WTC11 (cell line): ENCODE measurements around the gene HES2. TPM values are rescaled to one million over a fixed set of nuclear protein-coding genes. Genes with fewer than 3 reads are reported as not detected.

Experiments used
- ATAC-seq: fragments of 200-7000 bp; cut with Tn5 transposase; 2 replicates; pipeline ENCODE4 v1.10.0; 2021; ENCODE audit warnings: mild to moderate bottlenecking, moderate library complexity
- CTCF ChIA-PET: fragments of 300-600 bp; sonication (Branson Sonifier 250); formaldehyde crosslinking; loops from one replicate; lab custom pipeline; 2021; ENCODE audit warnings: antibody characterized with exemption; lab: Charles Lee
- POLR2A ChIA-PET: fragments of 350-600 bp; sonication (Branson Sonifier 250); formaldehyde crosslinking; loops from one replicate; lab custom pipeline; 2021; ENCODE audit warnings: antibody characterized with exemption; lab: Charles Lee
- DNase-seq: peaks from one replicate; pipeline ENCODE4 v3.0.0; 2021; ENCODE audit warnings: low spot score
- H3K27ac Mint-ChIP-seq: 2 replicates; pipeline ENCODE4 v1.8.0; 2021; ENCODE audit warnings: mixed read lengths
- H3K27me3 Mint-ChIP-seq: 2 replicates; pipeline ENCODE4 v1.8.0; 2021; ENCODE audit warnings: low read depth, mild to moderate bottlenecking, moderate library complexity, mixed read lengths
- H3K36me3 Mint-ChIP-seq: 2 replicates; pipeline ENCODE4 v1.8.0; 2021; ENCODE audit warnings: mixed read lengths
- H3K4me1 Mint-ChIP-seq: 2 replicates; pipeline ENCODE4 v1.8.0; 2022; ENCODE audit warnings: mixed read lengths
- H3K4me3 Mint-ChIP-seq: 2 replicates; pipeline ENCODE4 v1.8.0; 2021; ENCODE audit warnings: mild to moderate bottlenecking, moderate library complexity, mixed read lengths
- H3K9me3 Mint-ChIP-seq: 2 replicates; pipeline ENCODE4 v1.8.0; 2021; ENCODE audit warnings: mixed read lengths
- GTF2I ChIP-seq: fragments of 250-450 bp; sonication (Bioruptor Pico); conservative IDR thresholded peaks from 2 replicates; pipeline ENCODE4 v1.4.0; 2021; ENCODE audit warnings: mild to moderate bottlenecking
- MYBL2 ChIP-seq: sonication (generic); formaldehyde crosslinking; IDR thresholded peaks from 2 replicates; pipeline ENCODE4 v1.8.1; 2023; ENCODE audit warnings: mild to moderate bottlenecking, moderate library complexity, missing genetic modification reagents
- NR3C1 ChIP-seq: sonication (generic); formaldehyde crosslinking; conservative IDR thresholded peaks from 2 replicates; pipeline ENCODE4 v1.8.1; 2023; ENCODE audit warnings: low read depth, mild to moderate bottlenecking, missing genetic modification reagents
- OVOL2 ChIP-seq: fragments of 250-450 bp; sonication (Bioruptor Pico); IDR thresholded peaks from 2 replicates; pipeline ENCODE4 v1.9.0; 2021; ENCODE audit warnings: mild to moderate bottlenecking, borderline replicate concordance
- TCF7 ChIP-seq: sonication (generic); formaldehyde crosslinking; IDR thresholded peaks from 2 replicates; pipeline ENCODE4 v1.8.0; 2022; ENCODE audit warnings: mild to moderate bottlenecking, low read depth, missing genetic modification reagents, moderate library complexity
- ZNF219 ChIP-seq: sonication (generic); formaldehyde crosslinking; IDR thresholded peaks from 2 replicates; pipeline ENCODE4 v1.8.0; 2023; ENCODE audit warnings: missing genetic modification reagents, mild to moderate bottlenecking, borderline replicate concordance
- total RNA-seq: library from RNA; stranded (reverse); gene quantifications from 3 replicates; pipeline ENCODE4 v1.2.3, GENCODE V29; 2021
- TF ChIP-seq, protein P1 (sequence below): fragments of 250-450 bp; sonication (Bioruptor Pico); IDR thresholded peaks from 2 replicates; pipeline ENCODE4 v1.9.0; 2021; ENCODE audit warnings: moderate library complexity, mild to moderate bottlenecking, inconsistent platforms, borderline replicate concordance
- TF ChIP-seq, protein P2 (sequence below): fragments of 250-450 bp; sonication (Bioruptor Pico); IDR thresholded peaks from 2 replicates; pipeline ENCODE4 v1.8.0; 2021; ENCODE audit warnings: mild to moderate bottlenecking
- TF ChIP-seq, protein P3 (sequence below): sonication (generic); formaldehyde crosslinking; conservative IDR thresholded peaks from 2 replicates; pipeline ENCODE4 v1.8.1; 2023; ENCODE audit warnings: mild to moderate bottlenecking, low read depth, missing genetic modification reagents, moderate library complexity
- TF ChIP-seq, protein P4 (sequence below): fragments of 250-450 bp; sonication (Bioruptor Pico); conservative IDR thresholded peaks from 2 replicates; pipeline ENCODE4 v1.9.0; 2021; ENCODE audit warnings: mild to moderate bottlenecking
- TF ChIP-seq, protein P5 (sequence below): sonication (generic); formaldehyde crosslinking; IDR thresholded peaks from 2 replicates; pipeline ENCODE4 v1.8.0; 2022; ENCODE audit warnings: mild to moderate bottlenecking, missing genetic modification reagents
- TF ChIP-seq, protein P6 (sequence below): sonication (generic); formaldehyde crosslinking; IDR thresholded peaks from 2 replicates; pipeline ENCODE4 v1.8.1; 2023; ENCODE audit warnings: mild to moderate bottlenecking, moderate library complexity, missing genetic modification reagents
- TF ChIP-seq, protein P7 (sequence below): sonication (generic); formaldehyde crosslinking; IDR thresholded peaks from 2 replicates; pipeline ENCODE4 v1.8.0; 2023; ENCODE audit warnings: mild to moderate bottlenecking, missing genetic modification reagents
- TF ChIP-seq, protein P8 (sequence below): sonication (generic); formaldehyde crosslinking; IDR thresholded peaks from 2 replicates; pipeline ENCODE4 v1.8.0; 2022; ENCODE audit warnings: mild to moderate bottlenecking, missing genetic modification reagents
- TF ChIP-seq, protein P9 (sequence below): fragments of 250-450 bp; sonication (Bioruptor Pico); IDR thresholded peaks from 2 replicates; pipeline ENCODE4 v1.9.0; 2021; ENCODE audit warnings: mild to moderate bottlenecking

Gene HES2
- total RNA-seq, 1 experiment from 2014 or later, result 2.7 TPM

DNA sequence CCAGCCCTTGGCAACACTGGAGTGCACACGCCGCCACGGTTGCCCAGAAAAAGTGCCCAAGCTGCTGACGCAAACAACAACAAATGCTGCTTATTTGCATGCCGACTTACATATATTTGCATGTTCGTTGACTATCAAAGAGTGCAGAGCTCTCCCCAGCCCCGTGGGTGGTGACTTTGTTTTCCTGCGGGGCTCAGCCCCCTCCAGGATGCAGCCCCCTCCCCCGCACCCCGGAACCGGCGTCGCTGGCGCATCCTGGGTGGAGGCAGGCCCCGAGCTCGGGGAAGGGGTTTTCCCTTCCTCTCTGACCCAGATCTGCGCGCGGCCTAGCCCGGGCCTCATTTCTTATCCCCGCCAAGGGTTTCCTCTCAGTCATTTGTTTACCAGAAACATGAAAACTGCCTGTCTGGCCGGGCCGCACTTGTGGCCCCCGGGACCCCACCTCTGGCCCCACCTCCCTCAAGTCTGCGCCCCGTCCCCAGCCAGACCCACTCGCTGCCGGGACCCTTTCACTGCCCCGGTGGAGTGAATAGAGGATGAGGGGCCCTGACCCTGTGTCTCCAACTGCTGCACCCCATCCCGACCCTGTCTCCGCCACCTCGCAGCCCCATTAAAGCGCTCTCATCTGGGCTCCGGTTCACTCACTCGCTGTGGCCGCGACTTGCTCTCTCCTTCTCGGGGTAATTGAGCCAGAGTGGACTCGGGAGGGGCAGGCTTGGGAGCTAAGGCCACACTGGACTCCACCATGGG is 40.8 kb upstream of the HES2 start (continued):
- TF ChIP-seq OVOL2 (CRISPR knock-in tag), result no peak
- TF ChIP-seq, protein P1, sequence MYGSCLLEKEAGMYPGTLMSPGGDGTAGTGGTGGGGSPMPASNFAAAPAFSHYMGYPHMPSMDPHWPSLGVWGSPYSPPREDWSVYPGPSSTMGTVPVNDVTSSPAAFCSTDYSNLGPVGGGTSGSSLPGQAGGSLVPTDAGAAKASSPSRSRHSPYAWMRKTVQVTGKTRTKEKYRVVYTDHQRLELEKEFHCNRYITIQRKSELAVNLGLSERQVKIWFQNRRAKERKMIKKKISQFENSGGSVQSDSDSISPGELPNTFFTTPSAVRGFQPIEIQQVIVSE, result no peak
- TF ChIP-seq, protein P2, sequence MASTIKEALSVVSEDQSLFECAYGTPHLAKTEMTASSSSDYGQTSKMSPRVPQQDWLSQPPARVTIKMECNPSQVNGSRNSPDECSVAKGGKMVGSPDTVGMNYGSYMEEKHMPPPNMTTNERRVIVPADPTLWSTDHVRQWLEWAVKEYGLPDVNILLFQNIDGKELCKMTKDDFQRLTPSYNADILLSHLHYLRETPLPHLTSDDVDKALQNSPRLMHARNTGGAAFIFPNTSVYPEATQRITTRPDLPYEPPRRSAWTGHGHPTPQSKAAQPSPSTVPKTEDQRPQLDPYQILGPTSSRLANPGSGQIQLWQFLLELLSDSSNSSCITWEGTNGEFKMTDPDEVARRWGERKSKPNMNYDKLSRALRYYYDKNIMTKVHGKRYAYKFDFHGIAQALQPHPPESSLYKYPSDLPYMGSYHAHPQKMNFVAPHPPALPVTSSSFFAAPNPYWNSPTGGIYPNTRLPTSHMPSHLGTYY (CRISPR knock-in tag), result no peak

DNA sequence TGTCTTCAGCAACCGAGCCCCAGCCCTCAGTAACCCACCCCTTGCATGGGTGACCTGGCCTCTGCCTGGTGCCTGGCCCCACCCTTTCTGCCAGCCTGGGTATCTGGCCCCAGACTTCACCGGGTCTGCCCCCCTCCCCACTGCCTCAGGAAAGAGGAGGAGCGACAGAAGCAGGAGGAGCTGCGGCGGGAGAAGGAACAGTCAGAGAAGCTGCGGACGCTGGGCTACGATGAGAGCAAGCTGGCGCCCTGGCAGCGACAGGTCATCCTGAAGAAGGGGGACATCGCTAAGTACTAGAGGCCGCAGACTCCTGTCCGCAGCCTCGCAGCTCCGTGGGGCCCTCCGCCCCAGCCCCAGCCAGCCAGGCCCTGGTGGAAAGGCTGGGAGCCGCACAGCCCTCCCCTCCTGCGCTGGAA is 40.1 kb upstream of the HES2 start:
- no peak overlapping the region for H3K27ac Mint-ChIP-seq
- ATAC-seq, result peak; percentile 5; the same call in 1 of the 2 replicates
- no peak overlapping the region for H3K4me3 Mint-ChIP-seq
- peaks cover 6% of the 10 kb centered on the region for H3K36me3 Mint-ChIP-seq
- ChIA-PET CTCF (interaction anchor here (0.7 to 3.5 kb wide), 14 partner anchors 8 to 418 kb away, joined by 3 to 31 read pairs (median 6); partner anchors contain the start of gene RNF207), POLR2A (interaction anchor here (0.9 to 1.7 kb wide), 2 partner anchors 11 to 213 kb away, joined by 3 to 5 read pairs; no protein-coding TSS in a partner anchor)
- H3K4me1 Mint-ChIP-seq, result peaks cover 27% of the 10 kb centered on the region
- H3K9me3 Mint-ChIP-seq, result no peaks in the 10 kb centered on the region
- DNase-seq, result no peak
- H3K27me3 Mint-ChIP-seq, result peaks cover 2% of the 10 kb centered on the region; the same call in 1 of the 2 replicates
- TF ChIP-seq, protein P3, sequence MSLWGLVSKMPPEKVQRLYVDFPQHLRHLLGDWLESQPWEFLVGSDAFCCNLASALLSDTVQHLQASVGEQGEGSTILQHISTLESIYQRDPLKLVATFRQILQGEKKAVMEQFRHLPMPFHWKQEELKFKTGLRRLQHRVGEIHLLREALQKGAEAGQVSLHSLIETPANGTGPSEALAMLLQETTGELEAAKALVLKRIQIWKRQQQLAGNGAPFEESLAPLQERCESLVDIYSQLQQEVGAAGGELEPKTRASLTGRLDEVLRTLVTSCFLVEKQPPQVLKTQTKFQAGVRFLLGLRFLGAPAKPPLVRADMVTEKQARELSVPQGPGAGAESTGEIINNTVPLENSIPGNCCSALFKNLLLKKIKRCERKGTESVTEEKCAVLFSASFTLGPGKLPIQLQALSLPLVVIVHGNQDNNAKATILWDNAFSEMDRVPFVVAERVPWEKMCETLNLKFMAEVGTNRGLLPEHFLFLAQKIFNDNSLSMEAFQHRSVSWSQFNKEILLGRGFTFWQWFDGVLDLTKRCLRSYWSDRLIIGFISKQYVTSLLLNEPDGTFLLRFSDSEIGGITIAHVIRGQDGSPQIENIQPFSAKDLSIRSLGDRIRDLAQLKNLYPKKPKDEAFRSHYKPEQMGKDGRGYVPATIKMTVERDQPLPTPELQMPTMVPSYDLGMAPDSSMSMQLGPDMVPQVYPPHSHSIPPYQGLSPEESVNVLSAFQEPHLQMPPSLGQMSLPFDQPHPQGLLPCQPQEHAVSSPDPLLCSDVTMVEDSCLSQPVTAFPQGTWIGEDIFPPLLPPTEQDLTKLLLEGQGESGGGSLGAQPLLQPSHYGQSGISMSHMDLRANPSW (CRISPR knock-in tag), result no peak
- TF ChIP-seq ZNF219 (CRISPR knock-in tag) (no peak), GTF2I (no peak), NR3C1 (CRISPR knock-in tag) (no peak), TCF7 (CRISPR knock-in tag) (no peak), OVOL2 (CRISPR knock-in tag) (no peak), MYBL2 (CRISPR knock-in tag) (no peak)
- TF ChIP-seq, protein P4, sequence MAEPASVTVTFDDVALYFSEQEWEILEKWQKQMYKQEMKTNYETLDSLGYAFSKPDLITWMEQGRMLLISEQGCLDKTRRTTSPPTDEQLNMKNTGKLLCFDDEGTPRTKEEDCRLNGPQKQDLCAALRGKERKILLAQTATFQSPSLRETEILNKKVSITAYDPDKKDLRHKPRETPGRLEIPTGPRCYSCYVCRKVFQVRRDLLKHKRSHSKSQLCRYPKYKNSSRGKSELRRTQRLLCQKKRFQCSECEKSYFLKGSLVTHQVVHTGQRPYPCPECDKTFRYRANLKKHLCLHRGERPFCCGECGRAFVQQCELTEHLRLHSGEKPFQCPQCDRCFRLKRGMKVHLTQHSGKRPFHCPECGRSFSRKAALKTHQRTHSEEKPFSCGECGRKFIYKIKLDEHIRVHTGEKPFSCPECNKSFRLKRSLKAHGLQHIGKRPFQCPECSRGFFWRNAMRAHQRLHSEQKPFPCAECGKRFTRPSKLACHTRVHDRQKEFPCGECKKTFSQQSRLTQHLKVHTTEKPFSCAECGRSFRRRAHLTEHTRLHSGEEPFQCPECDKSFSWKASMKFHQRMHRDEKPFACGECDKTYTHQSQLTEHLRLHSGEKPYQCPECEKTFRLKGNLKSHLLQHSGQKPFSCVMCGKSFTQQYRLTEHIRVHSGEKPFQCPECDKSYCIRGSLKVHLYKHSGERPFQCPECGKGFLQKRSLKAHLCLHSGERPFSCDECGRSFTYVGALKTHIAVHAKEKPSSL (CRISPR knock-in tag), result no peak
- TF ChIP-seq, protein P5, sequence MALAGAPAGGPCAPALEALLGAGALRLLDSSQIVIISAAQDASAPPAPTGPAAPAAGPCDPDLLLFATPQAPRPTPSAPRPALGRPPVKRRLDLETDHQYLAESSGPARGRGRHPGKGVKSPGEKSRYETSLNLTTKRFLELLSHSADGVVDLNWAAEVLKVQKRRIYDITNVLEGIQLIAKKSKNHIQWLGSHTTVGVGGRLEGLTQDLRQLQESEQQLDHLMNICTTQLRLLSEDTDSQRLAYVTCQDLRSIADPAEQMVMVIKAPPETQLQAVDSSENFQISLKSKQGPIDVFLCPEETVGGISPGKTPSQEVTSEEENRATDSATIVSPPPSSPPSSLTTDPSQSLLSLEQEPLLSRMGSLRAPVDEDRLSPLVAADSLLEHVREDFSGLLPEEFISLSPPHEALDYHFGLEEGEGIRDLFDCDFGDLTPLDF (CRISPR knock-in tag), result no peak
- TF ChIP-seq, protein P6, sequence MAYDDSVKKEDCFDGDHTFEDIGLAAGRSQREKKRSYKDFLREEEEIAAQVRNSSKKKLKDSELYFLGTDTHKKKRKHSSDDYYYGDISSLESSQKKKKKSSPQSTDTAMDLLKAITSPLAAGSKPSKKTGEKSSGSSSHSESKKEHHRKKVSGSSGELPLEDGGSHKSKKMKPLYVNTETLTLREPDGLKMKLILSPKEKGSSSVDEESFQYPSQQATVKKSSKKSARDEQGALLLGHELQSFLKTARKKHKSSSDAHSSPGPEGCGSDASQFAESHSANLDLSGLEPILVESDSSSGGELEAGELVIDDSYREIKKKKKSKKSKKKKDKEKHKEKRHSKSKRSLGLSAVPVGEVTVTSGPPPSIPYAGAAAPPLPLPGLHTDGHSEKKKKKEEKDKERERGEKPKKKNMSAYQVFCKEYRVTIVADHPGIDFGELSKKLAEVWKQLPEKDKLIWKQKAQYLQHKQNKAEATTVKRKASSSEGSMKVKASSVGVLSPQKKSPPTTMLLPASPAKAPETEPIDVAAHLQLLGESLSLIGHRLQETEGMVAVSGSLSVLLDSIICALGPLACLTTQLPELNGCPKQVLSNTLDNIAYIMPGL (CRISPR knock-in tag), result no peak
- TF ChIP-seq, protein P7, sequence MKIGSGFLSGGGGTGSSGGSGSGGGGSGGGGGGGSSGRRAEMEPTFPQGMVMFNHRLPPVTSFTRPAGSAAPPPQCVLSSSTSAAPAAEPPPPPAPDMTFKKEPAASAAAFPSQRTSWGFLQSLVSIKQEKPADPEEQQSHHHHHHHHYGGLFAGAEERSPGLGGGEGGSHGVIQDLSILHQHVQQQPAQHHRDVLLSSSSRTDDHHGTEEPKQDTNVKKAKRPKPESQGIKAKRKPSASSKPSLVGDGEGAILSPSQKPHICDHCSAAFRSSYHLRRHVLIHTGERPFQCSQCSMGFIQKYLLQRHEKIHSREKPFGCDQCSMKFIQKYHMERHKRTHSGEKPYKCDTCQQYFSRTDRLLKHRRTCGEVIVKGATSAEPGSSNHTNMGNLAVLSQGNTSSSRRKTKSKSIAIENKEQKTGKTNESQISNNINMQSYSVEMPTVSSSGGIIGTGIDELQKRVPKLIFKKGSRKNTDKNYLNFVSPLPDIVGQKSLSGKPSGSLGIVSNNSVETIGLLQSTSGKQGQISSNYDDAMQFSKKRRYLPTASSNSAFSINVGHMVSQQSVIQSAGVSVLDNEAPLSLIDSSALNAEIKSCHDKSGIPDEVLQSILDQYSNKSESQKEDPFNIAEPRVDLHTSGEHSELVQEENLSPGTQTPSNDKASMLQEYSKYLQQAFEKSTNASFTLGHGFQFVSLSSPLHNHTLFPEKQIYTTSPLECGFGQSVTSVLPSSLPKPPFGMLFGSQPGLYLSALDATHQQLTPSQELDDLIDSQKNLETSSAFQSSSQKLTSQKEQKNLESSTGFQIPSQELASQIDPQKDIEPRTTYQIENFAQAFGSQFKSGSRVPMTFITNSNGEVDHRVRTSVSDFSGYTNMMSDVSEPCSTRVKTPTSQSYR, result no peak
- TF ChIP-seq, protein P8, sequence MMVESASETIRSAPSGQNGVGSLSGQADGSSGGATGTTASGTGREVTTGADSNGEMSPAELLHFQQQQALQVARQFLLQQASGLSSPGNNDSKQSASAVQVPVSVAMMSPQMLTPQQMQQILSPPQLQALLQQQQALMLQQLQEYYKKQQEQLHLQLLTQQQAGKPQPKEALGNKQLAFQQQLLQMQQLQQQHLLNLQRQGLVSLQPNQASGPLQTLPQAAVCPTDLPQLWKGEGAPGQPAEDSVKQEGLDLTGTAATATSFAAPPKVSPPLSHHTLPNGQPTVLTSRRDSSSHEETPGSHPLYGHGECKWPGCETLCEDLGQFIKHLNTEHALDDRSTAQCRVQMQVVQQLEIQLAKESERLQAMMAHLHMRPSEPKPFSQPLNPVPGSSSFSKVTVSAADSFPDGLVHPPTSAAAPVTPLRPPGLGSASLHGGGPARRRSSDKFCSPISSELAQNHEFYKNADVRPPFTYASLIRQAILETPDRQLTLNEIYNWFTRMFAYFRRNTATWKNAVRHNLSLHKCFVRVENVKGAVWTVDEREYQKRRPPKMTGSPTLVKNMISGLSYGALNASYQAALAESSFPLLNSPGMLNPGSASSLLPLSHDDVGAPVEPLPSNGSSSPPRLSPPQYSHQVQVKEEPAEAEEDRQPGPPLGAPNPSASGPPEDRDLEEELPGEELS (CRISPR knock-in tag), result no peak
- TF ChIP-seq, protein P9, sequence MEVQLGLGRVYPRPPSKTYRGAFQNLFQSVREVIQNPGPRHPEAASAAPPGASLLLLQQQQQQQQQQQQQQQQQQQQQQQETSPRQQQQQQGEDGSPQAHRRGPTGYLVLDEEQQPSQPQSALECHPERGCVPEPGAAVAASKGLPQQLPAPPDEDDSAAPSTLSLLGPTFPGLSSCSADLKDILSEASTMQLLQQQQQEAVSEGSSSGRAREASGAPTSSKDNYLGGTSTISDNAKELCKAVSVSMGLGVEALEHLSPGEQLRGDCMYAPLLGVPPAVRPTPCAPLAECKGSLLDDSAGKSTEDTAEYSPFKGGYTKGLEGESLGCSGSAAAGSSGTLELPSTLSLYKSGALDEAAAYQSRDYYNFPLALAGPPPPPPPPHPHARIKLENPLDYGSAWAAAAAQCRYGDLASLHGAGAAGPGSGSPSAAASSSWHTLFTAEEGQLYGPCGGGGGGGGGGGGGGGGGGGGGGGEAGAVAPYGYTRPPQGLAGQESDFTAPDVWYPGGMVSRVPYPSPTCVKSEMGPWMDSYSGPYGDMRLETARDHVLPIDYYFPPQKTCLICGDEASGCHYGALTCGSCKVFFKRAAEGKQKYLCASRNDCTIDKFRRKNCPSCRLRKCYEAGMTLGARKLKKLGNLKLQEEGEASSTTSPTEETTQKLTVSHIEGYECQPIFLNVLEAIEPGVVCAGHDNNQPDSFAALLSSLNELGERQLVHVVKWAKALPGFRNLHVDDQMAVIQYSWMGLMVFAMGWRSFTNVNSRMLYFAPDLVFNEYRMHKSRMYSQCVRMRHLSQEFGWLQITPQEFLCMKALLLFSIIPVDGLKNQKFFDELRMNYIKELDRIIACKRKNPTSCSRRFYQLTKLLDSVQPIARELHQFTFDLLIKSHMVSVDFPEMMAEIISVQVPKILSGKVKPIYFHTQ, result no peak
